ENCODE measurements around the gene TOR4A. TPM values are rescaled to one million over a fixed set of nuclear protein-coding genes. Genes with fewer than 3 reads are reported as not detected.

TOR4A gene
- total RNA-seq, 1 experiment from 2014 or later: under 0.01 TPM

DNA sequence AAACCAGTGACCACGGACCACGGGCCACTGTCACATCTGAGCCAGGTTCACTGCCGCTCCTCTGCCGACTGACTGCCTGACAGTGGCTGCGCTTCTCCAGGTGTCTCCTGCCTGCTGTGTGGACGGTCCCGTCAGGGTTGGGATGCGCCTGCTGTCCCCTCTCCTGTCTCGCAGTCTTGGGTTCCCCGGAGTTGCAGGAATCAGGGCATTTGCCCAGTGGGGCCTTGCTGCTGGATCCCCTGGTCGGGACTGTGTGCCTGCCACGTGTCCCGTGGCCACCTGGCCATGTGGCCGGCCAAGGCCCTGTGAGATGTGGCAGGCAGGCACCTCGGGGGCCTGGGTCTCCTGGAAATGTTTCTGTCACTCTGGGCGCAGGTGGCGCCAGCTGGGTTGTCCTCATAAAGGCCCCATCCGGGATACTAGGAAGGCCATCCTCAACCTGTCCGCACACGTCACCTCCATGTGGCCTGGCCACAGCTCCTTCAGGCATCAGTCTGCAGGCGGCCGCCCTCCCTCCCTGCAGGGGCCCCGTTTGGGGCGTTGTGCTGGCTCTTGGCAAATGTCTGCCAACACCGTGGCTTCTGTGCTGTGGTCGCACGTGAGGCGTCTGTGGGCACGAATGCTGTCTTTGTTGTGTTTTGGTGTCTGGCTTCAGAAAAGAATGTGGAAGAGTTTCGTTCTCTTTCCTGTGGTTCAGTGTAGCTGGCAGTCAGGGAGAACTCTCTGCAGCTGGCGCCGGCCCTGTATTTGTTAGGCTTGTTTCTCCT is 6.4 kb upstream of the TOR4A start:
- DNase-seq (ENCODE audit: low read depth): no peak

DNA sequence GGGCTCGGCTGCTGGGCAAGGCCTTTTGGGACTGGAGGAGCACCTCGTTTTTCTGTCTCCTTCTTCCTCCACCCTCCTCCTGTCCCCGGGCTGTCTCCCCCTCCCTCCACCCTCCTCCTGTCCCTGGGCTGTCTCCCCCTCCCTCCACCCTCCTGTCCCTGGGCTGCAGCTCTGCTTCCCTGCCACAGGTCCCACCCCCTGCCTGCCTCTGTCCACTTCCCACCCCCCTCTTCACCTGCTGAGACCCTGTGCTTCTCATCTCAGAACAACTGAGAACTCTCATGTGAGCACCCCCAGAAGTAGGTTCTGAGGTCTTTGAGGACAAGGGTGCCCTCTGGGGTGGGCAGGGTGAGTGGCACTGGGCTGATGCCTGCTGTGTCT is 5.8 kb upstream of the TOR4A start:
- no peak for DNase-seq (ENCODE audit: low read depth)

DNA sequence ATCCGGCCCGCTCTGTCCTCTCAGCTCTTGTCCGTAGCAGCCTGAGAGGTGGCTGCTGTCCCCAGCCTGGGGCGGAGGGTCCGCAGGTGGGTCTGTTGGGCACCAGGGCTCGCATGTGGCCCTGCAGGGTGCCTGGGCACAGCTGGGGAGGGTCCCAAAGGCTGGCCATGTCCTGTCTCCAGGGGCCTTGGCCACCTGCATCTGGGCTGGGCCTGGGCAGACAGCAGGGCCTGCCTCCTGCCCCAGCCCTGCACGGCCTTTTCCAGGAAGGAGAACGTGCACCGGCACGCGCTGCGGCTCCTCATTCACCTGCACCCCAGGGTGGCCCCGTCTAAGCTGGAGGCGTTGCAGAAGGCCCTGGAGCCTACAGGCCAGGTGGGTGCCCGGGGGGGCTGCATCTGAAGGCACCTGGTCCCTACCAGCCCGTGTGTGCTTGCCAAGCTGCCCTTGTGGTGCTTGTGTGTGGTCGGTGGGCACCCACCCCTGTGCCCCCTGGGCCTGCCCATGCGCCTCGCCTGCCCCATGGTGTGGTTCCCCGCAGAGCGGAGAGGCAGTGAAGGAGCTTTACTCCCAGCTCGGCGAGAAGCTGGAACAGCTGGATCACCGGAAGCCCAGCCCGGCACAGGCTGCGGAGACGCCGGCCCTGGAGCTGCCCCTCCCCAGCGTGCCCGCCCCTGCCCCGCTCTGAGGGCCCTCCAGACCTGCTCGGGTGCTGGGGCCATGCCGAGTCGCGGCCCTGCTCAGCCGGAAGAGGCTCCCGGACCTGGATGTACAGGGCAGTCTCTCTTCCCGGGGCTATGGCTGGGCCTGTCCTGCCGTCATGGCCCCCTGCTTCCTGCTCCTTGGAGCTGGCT is 5.1 kb upstream of the TOR4A start:
- no peak for DNase-seq (ENCODE audit: low read depth)

DNA sequence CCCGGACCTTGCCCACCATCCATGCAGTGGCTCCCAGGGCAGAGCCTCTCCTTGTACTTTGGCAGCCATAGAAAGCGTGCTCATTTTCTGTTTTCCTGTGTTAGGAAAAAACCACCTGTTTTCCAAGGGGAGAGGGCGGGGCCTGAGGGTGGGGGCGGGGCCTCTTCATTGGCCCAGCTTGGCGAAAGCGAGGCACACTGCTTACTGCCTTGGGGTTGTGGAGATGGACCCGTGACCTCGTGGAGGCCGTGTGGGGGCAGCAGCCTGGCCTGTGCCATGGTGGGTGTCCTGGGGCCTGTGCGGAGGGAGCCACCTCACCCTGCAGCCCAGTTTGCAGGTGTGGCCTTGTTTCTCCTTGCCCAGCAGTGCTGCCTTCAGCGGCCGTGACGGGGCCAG is 4.4 kb upstream of the TOR4A start:
- no peak for DNase-seq (ENCODE audit: low read depth)

DNA sequence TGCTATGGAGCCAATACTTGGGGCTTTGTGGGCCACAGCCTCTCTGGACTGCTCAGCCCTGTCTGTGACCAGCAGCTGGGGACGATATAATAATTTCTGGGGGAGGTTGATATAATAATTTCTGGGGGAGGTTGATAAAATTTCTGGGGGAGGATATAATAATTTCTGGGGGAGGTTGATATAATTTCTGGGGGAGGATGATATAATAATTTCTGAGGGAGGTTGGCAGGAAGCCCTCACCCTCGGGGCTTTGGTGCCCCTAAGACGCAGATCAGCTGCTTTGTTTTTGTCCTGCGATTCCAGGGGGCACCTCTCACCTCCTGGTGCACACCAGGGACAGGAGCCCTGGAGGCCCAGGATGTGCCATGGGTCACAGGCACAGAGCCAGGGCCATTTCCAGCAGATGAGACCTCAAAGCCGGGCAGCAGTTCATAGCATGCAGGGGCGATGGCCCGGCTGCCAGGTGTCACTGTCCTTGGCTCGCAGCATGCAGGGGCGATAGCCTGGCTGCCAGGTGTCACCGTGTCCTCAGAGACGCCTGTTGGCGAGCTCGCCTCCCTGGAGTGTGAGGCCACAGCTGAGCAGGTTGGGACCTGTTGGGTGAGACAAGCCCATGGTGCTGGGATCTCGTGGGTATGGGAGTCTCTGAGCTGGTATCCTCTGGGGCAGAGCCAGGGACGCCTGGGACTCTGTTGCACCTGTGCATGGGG is 3.8 kb upstream of the TOR4A start:
- DNase-seq (ENCODE audit: low read depth): no peak

DNA sequence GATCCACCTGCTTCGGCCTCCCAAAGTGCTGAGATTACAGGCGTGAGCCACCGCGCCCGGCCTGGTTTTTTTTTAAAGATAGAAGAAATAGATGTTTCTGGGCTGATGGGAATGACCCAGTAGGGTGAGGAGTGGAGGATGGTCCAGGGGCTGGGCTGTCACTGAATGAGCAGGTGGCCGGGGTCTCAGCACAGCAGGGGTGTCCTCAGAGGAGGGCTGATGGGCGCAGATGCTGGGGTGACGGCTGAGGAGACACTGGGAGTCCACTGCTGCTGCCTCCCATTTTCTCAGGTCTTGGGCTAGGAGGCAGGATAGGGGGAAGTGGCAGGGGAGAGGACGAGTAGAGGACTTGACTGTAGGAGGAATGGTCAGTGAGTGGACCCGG is 2.3 kb upstream of the TOR4A start:
- no peak for DNase-seq (ENCODE audit: low read depth)

DNA sequence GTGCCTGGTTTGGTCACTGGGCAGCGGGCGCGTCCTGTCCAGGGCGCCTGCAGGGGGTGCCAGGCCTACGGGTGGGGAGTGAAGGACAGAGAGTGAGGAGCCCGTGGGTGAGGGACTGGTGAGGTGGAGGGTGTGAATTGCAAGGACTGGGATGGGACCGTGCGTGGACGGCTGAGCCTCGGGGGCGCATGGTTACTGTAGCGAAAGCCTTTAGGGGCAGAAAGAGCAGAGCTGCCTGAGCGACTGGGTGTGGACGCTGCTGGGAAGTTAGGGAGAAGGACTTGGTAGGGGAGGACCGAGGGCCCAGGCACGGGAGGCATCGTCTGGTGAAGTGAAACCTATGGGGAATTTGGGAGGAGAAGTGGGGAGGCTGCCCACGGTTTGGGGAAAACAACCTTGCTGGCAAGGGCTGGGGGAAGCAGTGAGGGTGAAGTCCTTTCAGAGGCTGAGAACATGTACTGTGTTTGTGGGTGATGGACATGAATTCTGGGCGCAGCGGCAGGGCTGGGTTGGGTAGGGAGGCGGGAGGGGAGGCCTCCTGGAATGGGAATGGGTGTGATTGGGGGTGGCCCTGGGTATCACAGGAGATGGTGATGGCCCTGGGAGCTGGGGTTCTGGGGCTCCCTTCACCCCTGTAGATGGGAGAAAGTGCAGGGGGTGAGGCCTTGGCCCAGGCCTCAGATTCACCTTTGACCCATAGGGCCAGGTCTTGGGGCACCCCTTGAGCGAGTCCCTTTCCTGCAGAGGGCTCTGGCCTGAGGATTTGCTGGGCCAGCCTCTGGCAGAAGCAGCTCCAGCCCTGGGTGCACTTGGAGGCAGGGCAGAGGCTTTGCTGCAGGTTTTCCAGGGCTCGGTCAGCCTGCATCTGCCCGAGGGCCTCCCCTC is 1.7 kb upstream of the TOR4A start:
- no peak for DNase-seq (ENCODE audit: low read depth)

DNA sequence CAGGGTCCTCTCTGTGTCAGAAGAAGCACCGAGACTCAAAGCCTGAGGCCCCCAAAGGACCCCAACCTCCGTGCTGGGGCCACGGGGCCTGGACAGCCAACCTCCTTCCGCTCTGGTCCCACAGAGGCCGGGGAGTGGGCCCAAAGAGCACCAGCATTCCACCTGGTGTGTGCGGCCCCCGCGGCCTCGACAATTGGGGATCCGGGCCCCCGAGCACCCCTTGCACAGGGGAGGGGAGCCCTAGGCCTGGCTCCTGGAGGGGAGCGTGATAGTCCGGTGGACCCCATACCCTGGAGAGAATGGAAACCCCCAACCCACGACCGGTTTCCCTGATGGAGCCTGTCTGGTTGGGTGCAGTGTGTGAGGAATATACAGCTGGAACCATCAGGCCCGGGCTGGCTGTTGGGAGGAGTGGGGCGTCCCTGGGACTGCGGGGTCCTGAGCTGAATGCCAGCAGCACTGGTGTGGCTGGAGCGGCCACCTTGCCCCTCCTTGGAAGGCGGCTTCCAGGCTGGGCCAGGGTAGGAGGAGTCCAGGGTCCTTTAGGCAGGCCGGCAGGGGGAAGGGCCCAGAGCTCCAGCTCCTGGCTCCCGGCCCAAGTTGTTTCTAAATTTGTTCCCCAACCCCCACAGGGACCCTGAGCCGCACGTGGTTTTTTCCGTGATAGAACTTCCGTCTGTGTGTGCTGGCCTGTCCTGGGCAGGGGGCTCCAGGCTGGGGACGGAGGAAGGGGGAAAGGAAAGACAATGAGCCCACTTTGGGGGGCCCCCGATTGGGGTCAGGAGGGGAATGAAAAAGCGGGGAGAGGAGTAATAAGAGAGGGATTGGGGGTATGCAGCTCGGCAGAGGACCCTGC is 825 bp upstream of the TOR4A start:
- no peak for DNase-seq (ENCODE audit: low read depth)

DNA sequence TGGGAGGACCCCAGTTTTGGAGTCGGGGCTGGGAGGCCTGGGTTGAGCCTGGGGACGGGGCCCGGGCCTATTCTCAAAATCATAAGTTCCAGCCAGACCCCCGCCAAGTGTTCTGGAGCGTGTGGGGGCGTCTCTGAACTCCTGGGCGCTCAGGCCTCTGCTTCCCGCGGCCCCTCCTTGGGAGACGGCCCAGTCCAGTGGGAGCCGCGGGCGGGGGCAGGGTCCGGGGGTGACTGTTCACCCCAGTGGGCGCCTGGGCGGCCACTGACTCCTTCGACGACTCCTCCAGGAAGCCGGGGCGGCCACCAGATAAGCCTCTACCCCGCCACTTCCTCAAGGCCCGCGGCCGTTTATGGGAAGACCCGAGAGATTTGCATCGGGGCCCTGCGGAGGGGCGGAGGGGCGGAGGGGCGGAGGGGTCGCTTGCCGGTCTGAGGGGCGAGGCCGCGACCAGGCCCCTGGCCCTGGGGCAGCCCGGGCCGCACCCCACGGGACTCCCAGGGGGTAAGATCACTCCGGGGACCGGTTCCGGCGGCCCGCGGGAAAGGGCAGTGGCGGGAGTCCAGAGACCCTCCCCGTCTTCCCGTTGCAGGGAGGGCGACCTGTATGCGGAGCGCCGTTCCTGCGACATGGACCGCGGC is 655 bp downstream of the TOR4A start:
- DNase-seq (ENCODE audit: low read depth): no peak

DNA sequence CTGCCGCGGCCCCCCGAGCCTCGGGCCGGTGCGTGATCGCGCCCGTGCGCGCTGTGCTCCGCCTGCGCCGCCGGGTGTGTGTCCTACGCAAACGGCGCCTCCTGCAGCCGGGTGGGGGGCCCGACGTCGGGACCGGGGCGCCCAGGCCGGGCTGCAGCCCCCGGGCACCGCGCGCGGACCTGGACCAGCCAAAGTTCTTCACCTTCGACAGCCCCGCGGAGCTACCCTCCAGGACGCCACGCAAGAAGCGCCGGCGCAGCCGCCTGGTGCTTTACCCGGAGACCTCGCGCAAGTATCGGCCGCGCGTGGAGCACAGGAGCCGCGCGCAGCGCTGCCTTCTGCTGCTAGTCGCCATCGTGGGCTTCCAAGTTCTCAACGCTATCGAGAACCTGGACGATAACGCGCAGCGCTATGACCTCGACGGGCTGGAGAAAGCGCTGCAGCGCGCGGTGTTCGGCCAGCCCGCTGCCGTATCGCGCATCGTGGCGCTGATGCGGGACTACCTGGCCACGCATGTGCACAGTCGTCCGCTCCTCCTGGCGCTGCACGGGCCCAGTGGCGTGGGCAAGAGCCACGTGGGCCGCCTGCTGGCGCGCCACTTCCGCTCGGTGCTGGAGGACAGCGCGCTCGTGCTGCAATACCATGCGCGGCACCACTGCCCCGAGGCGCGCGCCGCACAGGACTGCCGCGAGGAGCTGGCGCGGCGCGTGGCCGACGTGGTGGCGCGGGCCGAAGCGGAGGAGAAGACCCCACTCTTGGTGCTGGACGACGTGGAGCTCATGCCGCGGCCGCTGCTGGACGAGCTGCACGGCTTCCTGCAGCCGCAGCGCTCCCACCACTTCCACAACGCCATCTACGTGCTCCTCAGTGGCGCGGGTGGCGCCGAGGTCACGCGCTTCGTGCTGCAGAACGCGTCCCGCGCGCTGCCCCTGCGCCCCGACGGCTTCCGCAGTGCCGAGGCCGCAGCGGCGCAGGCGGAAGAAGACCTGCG is 1.5 kb downstream of the TOR4A start:
- no peak for DNase-seq (ENCODE audit: low read depth)

DNA sequence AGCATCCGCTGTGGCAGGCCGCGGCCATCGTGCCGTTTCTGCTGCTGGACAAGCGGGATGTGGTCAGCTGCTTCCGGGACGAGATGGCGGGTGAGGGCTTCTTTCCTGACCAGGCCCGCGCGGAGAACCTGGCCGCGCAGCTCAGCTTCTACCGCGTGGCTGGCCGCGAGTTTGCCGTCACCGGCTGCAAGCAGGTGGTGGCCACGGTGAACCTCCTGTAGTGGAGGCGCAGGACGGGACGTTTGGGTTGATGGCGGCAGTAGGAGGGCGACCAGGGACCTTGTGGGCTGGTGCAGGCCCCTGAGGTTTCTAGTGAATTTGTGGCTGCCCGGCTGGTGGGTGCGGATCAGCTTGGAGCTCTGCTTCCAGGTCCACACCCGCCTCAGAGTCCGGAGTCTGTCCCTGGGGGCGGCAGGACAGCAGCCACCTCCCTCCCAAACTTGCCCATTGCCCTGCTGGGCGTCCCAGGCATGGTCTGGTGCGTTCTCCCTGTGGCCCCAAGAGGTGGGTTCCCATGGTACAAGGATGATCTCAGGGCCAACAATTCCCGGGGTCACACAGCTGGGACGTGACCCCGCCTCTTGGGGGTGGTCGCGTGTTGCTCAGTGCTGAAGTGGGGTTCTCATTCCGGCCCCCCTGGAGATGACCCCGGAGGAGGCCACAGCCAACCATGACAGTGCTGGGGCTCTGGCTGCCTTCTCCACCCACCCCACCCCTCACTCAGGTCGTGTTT is 2.4 kb downstream of the TOR4A start:
- DNase-seq (ENCODE audit: low read depth): no peak

DNA sequence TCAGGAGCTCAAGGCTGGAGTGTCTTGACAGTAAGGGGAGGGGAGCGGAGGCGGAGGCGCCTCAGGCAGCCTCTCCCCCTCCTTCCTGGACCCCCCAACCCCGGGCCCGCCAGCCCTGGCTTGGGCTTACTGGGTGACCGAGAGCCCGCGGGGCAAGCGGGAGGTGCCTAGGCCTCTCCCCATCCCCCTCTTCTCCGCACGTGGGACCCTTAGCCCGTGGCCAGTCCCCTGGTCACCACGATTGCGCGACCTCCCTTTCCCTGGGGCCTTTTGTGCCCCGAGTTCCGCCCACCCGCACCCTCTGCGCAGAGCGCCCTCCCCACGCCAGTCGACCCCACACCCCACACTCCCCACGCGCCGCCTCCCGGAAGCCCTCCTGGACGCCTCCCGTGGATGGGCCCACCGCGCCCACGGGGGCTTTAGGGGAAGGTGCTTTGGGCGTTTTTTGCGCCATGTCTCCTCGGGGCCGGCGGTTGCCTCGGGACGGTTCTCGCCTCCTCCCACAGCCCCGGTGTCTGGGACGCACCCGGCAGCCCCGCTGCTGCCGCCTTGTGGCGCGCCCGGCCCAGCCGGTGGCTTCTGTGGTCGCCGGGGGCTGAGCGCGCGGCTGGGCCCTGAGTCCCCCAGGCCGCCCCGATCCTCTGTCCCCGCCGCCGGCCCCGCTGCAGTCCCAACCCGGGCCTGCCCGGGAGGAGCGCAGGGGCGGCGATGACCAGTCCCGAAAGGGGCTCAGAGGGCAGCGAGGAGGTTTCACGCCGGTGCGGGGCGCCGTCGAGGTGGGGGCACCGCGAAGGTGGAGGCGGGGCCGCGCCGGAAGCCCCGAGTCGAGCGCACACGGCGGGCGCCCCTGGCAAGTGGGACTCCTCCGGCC is 3.2 kb downstream of the TOR4A start:
- DNase-seq (ENCODE audit: low read depth): no peak

DNA sequence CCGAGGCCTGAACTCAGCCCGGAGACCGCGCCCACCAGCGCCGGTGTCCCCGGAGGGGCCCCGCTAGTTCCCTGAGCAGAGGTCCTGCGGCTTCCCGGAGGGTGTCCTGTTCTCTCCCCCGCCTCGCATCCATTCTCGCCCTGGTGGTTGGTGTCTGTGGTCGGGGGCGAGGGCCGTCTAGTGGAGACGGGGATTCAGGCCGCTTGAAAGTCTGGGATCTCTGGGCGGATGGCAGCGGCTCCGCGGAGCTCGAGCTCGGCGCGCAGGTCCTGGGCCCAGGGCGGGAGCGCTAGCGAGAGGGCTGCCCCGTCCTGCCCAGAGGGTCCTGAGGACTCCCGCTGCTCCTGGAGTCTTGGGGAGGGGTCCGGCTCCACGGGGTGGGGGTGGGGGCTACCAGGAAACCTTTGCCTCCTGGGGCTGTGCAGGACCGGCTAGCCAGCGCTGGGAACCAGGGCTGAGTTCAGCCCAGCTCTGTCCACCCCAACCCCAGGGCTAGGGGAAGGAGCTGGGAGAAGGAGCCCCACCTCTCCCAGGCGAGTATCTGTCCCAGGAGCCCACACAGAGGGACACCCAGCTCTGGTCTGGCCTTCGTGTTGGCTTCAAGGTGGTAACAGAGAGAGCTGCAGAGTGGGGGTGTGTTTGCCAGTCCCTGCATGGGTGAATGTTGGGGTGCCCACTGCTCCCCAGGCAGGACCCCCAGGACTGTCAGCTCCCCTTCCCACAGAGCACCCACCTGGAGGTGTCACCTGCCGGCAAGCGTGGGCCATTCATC is 4.0 kb downstream of the TOR4A start:
- DNase-seq (ENCODE audit: low read depth): no peak

DNA sequence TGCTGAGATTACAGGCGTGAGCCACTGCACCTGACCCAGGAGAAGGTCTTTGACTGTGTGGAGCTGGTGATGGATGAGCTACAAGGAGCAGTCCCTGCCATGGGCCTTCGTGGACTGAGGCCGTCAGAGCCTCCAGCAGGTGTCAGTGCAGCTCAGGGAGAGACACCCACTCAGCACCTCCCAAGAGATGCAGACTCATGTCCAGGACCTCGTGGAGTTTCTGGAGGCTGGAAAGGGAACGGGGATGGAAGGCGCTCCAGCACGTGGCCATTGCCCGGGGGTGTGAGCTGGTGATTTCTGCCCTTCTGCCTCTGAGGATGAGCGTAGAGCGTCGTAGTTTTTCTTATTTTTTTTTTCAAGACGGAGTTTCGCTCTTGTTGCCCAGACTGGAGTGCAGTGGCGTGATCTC is 9.5 kb downstream of the TOR4A start:
- peak; percentile 61 for DNase-seq (ENCODE audit: low read depth)

DNA sequence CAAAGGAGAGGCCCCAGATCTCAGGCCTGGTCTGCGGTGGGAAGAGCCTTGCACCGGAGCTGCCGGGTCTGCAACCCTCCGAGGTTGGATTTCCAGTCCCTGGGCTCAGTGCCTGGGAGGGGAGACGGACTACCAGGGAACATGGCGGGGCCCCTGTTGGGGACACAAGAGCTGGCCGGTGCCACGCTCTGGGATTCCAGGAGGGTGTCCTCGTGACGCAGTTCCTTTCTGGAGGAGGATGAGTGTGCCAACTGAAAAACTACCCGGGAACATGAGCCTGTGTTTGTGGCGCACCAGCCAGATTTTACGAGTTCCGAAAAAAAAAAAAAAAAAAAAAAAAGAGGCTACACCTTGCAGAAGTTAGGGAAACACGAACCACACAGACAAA is 15.6 kb downstream of the TOR4A start:
- DNase-seq (ENCODE audit: low read depth): no peak

DNA sequence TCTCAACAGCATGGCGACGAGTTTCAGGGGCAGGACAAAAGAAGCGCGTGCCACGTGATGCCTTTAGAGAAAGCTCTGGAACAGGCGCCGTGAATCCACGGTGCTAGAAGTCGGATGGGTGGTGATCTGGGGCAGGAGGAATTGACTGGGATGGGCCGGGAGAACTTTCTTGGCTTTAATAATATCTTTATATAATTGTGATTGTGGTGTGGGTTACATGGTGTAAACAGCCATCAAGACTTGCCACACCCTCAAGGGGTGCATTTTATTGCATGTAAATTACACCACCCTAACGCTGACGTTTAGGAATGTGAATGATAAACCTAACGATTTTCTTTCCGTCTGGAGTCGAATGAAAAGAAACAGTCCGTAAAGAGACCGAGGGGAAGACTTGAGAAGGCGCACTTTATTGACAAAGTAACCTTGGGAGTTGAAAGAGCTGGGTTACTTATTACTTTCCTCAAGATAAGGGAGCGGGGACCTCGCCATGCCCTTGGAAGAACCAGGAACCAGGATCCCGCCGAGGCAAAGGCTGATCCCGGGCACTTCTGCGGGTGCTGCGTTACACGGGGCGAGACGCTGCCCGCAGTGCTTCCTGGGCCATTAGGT is 16.1 kb downstream of the TOR4A start:
- DNase-seq (ENCODE audit: low read depth): no peak
